ENCODE results near the gene SYNJ2BP. TPM values are rescaled to one million over a fixed set of nuclear protein-coding genes. Genes with fewer than 3 reads are reported as not detected.

The SYNJ2BP gene
- total and polyA plus RNA-seq, 2 donors from 2014 or later, result 29.9 to 48.3 TPM

- TF ChIP-seq CTCF (IDR thresholded peaks at IDR 0.05; ENCODE audit: borderline replicate concordance, extremely low read depth, insufficient read depth), result no peak
- no peak for FAIRE-seq
- H3K27ac ChIP-seq (ENCODE audit: low read depth in 2 of 2, low read length in 2 of 2), result no peak overlapping the region
Measured at GRCh38 chr14:70391493-70392391, 25.1 kb downstream of the SYNJ2BP start.

GRCh38 chr14:70382536-70382935, 34.4 kb downstream of the SYNJ2BP start:
- FAIRE-seq, result no peak
- peaks cover 0 to 9% (median 6%) of the 10 kb centered on the region in 3 donors for H3K36me3 ChIP-seq (ENCODE audit: control insufficient read depth in 2 of 3, insufficient read depth in 3 of 3, low read length in 3 of 3)
- H3K9ac ChIP-seq (ENCODE audit: low read length in 3 of 3), result no peak overlapping the region
- no peak for DNase-seq
- no peaks in the 10 kb centered on the region for H3K4me1 ChIP-seq (ENCODE audit: control insufficient read depth in 2 of 3, insufficient read depth in 2 of 3, low read depth in 1 of 3, low read length in 3 of 3)
- intact Hi-C loops (cut with DNase I), result no loop called here
- no peaks in the 10 kb centered on the region for H3K9me3 ChIP-seq (ENCODE audit: control insufficient read depth in 2 of 3, insufficient read depth in 1 of 3, low read length in 3 of 3)
- no peak for TF ChIP-seq CTCF (IDR thresholded peaks at IDR 0.05; ENCODE audit: borderline replicate concordance, extremely low read depth, insufficient read depth)
- H3K27ac ChIP-seq (ENCODE audit: low read depth in 2 of 2, low read length in 2 of 2), result no peak overlapping the region
- H3K27me3 ChIP-seq (ENCODE audit: control insufficient read depth, insufficient read depth, low read length), result no peaks in the 10 kb centered on the region
- H3K4me3 ChIP-seq (ENCODE audit: low read length in 3 of 3), result no peak overlapping the region

More at GRCh38 chr14:70391493-70392391, 25.1 kb downstream of the SYNJ2BP start:
- DNase-seq, result no peak
- intact Hi-C loops (cut with DNase I), result no loop called here
- Histone ChIP-seq H3K27me3 (ENCODE audit: control insufficient read depth, insufficient read depth, low read length) (no peaks in the 10 kb centered on the region), H3K9ac (ENCODE audit: low read length in 3 of 3) (no peak overlapping the region), H3K36me3 (ENCODE audit: control insufficient read depth in 2 of 3, insufficient read depth in 3 of 3, low read length in 3 of 3) (no peaks in the 10 kb centered on the region), H3K9me3 (ENCODE audit: control insufficient read depth in 2 of 3, insufficient read depth in 1 of 3, low read length in 3 of 3) (no peaks in the 10 kb centered on the region), H3K4me3 (ENCODE audit: low read length in 3 of 3) (no peak overlapping the region), H3K4me1 (ENCODE audit: control insufficient read depth in 2 of 3, insufficient read depth in 2 of 3, low read depth in 1 of 3, low read length in 3 of 3) (no peaks in the 10 kb centered on the region)

GRCh38 chr14:70380824-70381223, 36.1 kb downstream of the SYNJ2BP start:
- Histone ChIP-seq H3K27me3 (ENCODE audit: control insufficient read depth, insufficient read depth, low read length) (no peaks in the 10 kb centered on the region), H3K4me1 (ENCODE audit: control insufficient read depth in 2 of 3, insufficient read depth in 2 of 3, low read depth in 1 of 3, low read length in 3 of 3) (no peaks in the 10 kb centered on the region), H3K36me3 (ENCODE audit: control insufficient read depth in 2 of 3, insufficient read depth in 3 of 3, low read length in 3 of 3) (peaks cover 0 to 7% (median 6%) of the 10 kb centered on the region in 3 donors), H3K27ac (ENCODE audit: low read depth in 2 of 2, low read length in 2 of 2) (no peak overlapping the region), H3K9ac (ENCODE audit: low read length in 3 of 3) (no peak overlapping the region), H3K9me3 (ENCODE audit: control insufficient read depth in 2 of 3, insufficient read depth in 1 of 3, low read length in 3 of 3) (no peaks in the 10 kb centered on the region), H3K4me3 (ENCODE audit: low read length in 3 of 3) (no peak overlapping the region)
- DNase-seq, result no peak
- no peak for FAIRE-seq
- intact Hi-C loops (cut with DNase I), result no loop called here
- TF ChIP-seq CTCF (IDR thresholded peaks at IDR 0.05; ENCODE audit: borderline replicate concordance, extremely low read depth, insufficient read depth), result no peak

Data from kidney (tissue), 14 donors.